BLaER1 treated with 17β-estradiol and CSF1 and Interleukin-3, amounts not matched to agents 10 nM and 100 nM (cell line): ENCODE measurements around the gene STXBP4.
A peak's percentile ranks its signal among the peaks of the same experiment; 100 is the strongest.

Experiments used
- H3K27ac ChIP-seq, 11 experiments: shearing (Covaris generic); formaldehyde crosslinking; 2 replicates each; pipeline ENCODE4 v1.8.1; 2022
- H3K27me3 ChIP-seq, 11 experiments: shearing (Covaris generic); formaldehyde crosslinking; 2 replicates each; pipeline ENCODE4 v1.8.1; 2022
- H3K36me3 ChIP-seq, 11 experiments: shearing (Covaris generic); formaldehyde crosslinking; 2 replicates each; pipeline ENCODE4 v1.8.1; 2022
- H3K4me1 ChIP-seq, 10 experiments: shearing (Covaris generic); formaldehyde crosslinking; 2 replicates each; pipeline ENCODE4 v1.8.1; 2022
- H3K4me2 ChIP-seq, 11 experiments: shearing (Covaris generic); formaldehyde crosslinking; 2 replicates each; pipeline ENCODE4 v1.8.1; 2022
- H3K4me3 ChIP-seq, 10 experiments: shearing (Covaris generic); formaldehyde crosslinking; 2 replicates each; pipeline ENCODE4 v1.8.1; 2022
- H3K9ac ChIP-seq, 11 experiments: shearing (Covaris generic); formaldehyde crosslinking; 2 replicates each; pipeline ENCODE4 v1.8.1; 2022
- H3K9me3 ChIP-seq, 11 experiments: shearing (Covaris generic); formaldehyde crosslinking; replicated peaks in 1 of 11; 2 replicates each; pipeline ENCODE4 v1.8.1; 2022
- H4K20me1 ChIP-seq, 11 experiments: shearing (Covaris generic); formaldehyde crosslinking; 2 replicates each; pipeline ENCODE4 v1.8.1; 2022
- Cebpa-rat ChIP-seq, 11 experiments: shearing (Covaris generic); IDR thresholded peaks; 2 replicates each; pipeline ENCODE4 v1.8.1; 2022

STXBP4 gene

DNA sequence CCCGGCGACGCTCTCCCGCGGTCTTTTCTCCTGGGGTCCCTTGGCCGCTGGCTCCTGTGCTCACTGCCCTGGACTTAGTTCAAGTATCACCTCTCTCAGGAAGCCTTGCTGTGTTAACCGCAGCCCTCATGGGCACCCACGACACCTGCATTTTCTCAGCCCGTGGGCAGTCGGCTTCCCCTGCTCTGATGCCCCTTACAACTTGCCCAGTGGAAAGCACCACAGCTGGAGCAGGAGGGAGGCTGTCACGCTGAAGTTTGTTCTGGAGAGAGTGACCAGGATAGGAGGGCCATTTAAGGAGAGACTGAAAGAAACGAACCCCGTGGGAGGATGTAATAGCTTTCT lies 395 bp downstream of the STXBP4 start:
- H3K4me3 ChIP-seq = peak overlapping the region; percentile 90 to 100 (median 95)
- H3K36me3 ChIP-seq = peaks cover 14 to 22% (median 19%) of the 10 kb centered on the region in 11 experiments
- peaks cover 21 to 37% (median 28%) of the 10 kb centered on the region in 10 experiments for H3K4me1 ChIP-seq
- H3K4me2 ChIP-seq = peak overlapping the region; percentile 82 to 92 (median 86)
- TF ChIP-seq Cebpa-rat (IDR thresholded peaks at IDR 0.05) = no peak
- H3K9me3 ChIP-seq = no peaks in the 10 kb centered on the region
- H3K27ac ChIP-seq = peak overlapping the region; percentile 73 to 89 (median 85)
- peak overlapping the region; percentile 86 to 96 (median 91) for H3K9ac ChIP-seq
- H4K20me1 ChIP-seq = peaks cover 0 to 12% (median 0%) of the 10 kb centered on the region in 11 experiments; a peak in 5 of 22 replicates
- no peaks in the 10 kb centered on the region for H3K27me3 ChIP-seq

DNA sequence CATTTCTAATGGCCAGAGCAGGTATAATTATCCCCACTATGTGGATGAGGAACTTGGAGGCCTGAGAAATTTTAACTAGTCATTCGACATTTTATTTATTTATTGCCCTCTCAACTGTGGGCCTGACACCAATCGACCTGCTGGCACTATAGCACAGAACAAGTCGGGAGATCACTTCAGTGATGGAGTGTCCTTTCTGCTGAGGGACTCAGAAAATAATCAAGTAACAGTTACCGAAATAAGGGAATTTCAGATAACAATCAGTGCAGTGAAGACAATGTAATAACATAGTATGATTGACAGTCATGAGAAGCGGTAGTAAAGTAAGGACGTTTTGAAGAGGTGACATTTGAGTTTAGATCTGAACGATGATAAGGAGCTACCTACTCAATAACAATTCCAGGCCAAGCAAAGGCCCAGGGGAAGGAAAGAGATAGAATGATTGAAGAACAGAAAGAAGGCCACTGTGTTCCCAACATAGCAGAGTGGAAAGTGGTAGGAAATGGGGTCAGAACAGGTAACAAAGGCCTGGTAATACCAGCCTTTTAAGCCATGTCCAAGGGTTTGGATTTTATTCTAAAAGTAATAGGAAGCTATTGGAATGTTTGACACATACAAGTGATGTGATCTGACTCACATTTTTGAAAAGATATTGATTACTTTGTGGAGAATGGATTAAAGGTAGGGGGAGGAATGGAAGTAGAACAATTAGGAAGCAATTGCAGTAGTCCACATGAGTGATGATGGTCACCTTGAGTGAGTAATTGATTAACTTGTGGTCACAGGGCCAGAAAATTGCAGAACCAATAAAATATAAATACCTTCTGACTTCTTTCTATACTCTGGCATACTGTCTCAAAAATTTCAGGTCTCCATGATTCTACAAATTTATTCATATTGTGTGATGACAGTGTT lies 1.4 kb downstream of the STXBP4 start:
- H3K9ac ChIP-seq = peak overlapping the region; percentile 86 to 96 (median 91)
- H3K36me3 ChIP-seq = peaks cover 4 to 12% (median 9%) of the 10 kb centered on the region in 11 experiments; a peak in 18 of 22 replicates
- peak overlapping the region; percentile 82 to 92 (median 86) for H3K4me2 ChIP-seq
- peaks cover 0 to 12% (median 0%) of the 10 kb centered on the region in 11 experiments; a peak in 5 of 22 replicates for H4K20me1 ChIP-seq
- no peaks in the 10 kb centered on the region for H3K27me3 ChIP-seq
- TF ChIP-seq Cebpa-rat (IDR thresholded peaks at IDR 0.05) = no peak
- peaks cover 21 to 37% (median 28%) of the 10 kb centered on the region in 10 experiments for H3K4me1 ChIP-seq
- peak overlapping the region; percentile 90 to 100 (median 95) for H3K4me3 ChIP-seq
- 0 out of 22 replicates have a peak, but pooled peaks cover 0 to 6% (median 0%) of the 10 kb centered on the region in 11 experiments for H3K9me3 ChIP-seq
- peak overlapping the region in 10 of 11 experiments; percentile 75 to 89 (median 86); a peak in 17 of 22 replicates for H3K27ac ChIP-seq

DNA sequence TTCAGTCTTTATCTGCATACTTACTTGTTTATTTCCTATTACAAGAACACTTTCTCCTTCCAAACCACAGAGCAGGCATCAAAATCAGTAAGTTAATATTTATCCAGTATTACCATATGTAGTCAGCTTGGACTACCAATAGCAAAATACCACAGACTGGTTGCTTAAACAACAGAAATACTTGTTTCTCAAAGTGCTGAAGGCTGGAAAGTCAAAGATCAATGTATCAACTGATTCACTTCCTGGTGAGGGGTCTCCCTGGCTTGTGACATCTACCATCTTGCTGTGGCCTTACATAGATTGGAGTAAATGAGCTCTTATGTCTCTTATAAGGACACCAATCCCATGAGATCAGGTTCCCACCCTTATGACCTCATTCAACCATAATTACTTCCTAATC lies 2.6 kb downstream of the STXBP4 start:
- no peak overlapping the region for H3K9ac ChIP-seq
- no peak overlapping the region for H3K4me3 ChIP-seq
- H3K4me1 ChIP-seq = peaks cover 21 to 34% (median 26%) of the 10 kb centered on the region in 10 experiments
- no peak overlapping the region for H3K4me2 ChIP-seq
- H3K27me3 ChIP-seq = no peaks in the 10 kb centered on the region
- no peak for TF ChIP-seq Cebpa-rat (IDR thresholded peaks at IDR 0.05)
- H3K27ac ChIP-seq = no peak overlapping the region
- H3K36me3 ChIP-seq = peaks cover 0 to 3% (median 0%) of the 10 kb centered on the region in 11 experiments; a peak in 3 of 22 replicates
- H4K20me1 ChIP-seq = peaks cover 0 to 12% (median 0%) of the 10 kb centered on the region in 11 experiments; a peak in 5 of 22 replicates
- peaks cover 0 to 7% (median 3%) of the 10 kb centered on the region in 11 experiments; a peak in 10 of 22 replicates for H3K9me3 ChIP-seq

DNA sequence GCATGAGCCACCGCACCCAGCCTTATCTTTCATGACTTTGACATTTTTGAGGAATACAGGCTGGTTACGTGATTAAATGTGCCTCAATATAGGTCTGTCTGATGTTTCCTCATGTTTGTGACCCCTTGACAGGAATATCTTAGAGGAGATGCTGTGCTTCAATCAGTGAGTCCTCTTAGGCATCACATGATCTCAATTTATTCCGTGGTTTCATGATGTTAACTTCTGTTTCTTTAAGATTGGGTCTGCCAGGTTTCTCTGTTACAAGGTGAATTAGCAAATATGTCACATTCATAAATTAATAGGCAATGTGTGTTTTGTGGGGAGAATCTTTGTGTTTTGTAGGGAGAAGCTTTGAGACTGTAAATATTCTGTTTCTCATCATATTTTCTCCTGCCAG lies 3.3 kb downstream of the STXBP4 start:
- TF ChIP-seq Cebpa-rat (IDR thresholded peaks at IDR 0.05) = no peak
- Histone ChIP-seq H4K20me1 (peaks cover 0 to 6% (median 0%) of the 10 kb centered on the region in 11 experiments; a peak in 5 of 22 replicates), H3K9ac (no peak overlapping the region), H3K9me3 (peaks cover 6 to 15% (median 10%) of the 10 kb centered on the region in 11 experiments; a peak in 18 of 22 replicates), H3K4me2 (no peak overlapping the region), H3K27ac (no peak overlapping the region), H3K27me3 (no peaks in the 10 kb centered on the region), H3K4me1 (peaks cover 16 to 26% (median 19%) of the 10 kb centered on the region in 10 experiments), H3K36me3 (peaks cover 3 to 10% (median 7%) of the 10 kb centered on the region in 11 experiments; a peak in 9 of 22 replicates), H3K4me3 (no peak overlapping the region)

DNA sequence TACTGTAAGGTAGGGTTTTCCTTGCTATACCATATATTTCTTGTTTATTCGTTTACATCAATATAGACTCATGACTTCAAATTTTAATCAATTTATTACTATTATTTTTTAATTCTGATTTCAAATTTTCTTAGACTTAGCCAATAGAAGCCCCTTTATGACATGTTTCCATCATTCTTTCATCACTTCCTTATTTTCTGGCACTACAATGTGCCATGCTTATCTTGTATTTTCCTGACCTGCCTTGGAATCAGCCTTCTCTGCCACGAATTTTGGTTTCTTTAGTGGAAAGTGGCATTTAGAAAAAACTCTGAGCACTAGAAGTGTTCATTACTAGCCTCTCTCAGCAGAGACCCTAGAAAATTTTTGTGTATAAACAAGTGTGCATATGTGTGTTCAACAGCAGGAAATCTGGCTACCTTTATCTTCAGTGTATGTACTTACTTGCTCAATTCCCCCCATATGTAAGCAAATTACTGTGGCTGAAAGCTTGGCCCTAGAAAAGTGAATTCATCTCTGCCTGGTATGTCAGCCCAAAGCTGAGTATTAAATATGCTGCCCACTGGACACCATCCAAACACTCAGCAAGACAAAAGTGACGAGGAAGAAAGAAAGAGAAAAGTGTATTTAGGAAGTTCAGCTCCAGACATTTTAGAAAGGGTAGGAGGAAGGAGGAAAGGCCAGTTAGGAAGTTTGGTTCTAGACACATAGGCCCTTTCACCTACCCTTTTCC lies 4.0 kb downstream of the STXBP4 start:
- Histone ChIP-seq H4K20me1 (peaks cover 0 to 4% (median 0%) of the 10 kb centered on the region in 11 experiments; a peak in 1 of 22 replicates), H3K9ac (no peak overlapping the region), H3K4me1 (peaks cover 12 to 22% (median 14%) of the 10 kb centered on the region in 10 experiments; a peak in 19 of 20 replicates), H3K36me3 (peaks cover 3 to 14% (median 9%) of the 10 kb centered on the region in 11 experiments; a peak in 9 of 22 replicates), H3K27ac (no peak overlapping the region), H3K4me3 (no peak overlapping the region), H3K9me3 (peaks cover 7 to 18% (median 13%) of the 10 kb centered on the region in 11 experiments; a peak in 18 of 22 replicates), H3K27me3 (no peaks in the 10 kb centered on the region), H3K4me2 (no peak overlapping the region)
- no peak for TF ChIP-seq Cebpa-rat (IDR thresholded peaks at IDR 0.05)

DNA sequence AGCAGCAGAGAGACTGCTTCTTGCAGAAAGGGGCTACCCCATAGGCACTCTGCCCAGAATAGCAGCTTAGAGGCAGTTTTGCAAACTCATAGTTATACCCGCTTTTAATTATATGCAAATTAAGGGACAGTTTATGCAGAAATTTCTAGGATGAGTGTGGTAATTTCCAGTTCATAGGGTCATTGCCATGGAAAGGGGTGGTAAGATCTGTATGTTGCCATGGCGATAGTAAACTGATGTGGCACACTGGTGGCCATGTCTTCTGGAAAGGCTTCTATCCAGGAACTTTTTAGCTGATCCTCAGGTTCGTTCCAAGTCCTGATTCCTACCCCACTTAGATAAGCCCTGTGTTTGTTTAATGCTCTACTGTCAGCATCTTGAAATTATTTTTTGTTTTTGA lies 6.2 kb downstream of the STXBP4 start:
- H4K20me1 ChIP-seq = peaks cover 0 to 4% (median 0%) of the 10 kb centered on the region in 11 experiments; a peak in 1 of 22 replicates
- H3K36me3 ChIP-seq = peaks cover 4 to 23% (median 10%) of the 10 kb centered on the region in 11 experiments; a peak in 11 of 22 replicates
- H3K9me3 ChIP-seq = peaks cover 14 to 27% (median 22%) of the 10 kb centered on the region in 11 experiments
- no peak overlapping the region for H3K9ac ChIP-seq
- no peak overlapping the region for H3K27ac ChIP-seq
- no peak overlapping the region for H3K4me3 ChIP-seq
- no peak for TF ChIP-seq Cebpa-rat (IDR thresholded peaks at IDR 0.05)
- H3K27me3 ChIP-seq = no peaks in the 10 kb centered on the region
- peaks cover 6 to 16% (median 8%) of the 10 kb centered on the region in 10 experiments; a peak in 19 of 20 replicates for H3K4me1 ChIP-seq
- no peak overlapping the region for H3K4me2 ChIP-seq

DNA sequence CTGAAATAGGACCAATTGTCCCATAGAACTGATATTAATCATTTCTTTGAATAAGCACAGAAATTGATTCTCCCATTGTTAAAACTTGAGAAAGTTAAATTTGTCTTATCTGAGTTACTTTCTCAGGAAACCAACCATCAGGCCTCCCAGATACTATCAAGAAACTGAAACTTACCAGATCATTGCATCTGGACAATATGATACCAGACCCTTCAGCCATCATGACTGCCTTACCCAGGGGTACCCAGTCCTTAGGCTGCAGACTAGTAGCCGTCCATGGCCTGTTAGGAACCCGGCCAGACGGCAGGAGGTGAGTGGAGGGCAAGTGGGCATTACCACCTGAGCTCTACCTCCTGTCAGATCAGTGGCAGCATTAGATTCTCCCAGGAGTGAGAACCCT lies 7.8 kb downstream of the STXBP4 start:
- Histone ChIP-seq H3K27ac (no peak overlapping the region), H3K9ac (no peak overlapping the region), H3K9me3 (peaks cover 27 to 43% (median 36%) of the 10 kb centered on the region in 11 experiments), H3K4me1 (peaks cover 0 to 8% (median 0%) of the 10 kb centered on the region in 10 experiments; a peak in 1 of 20 replicates), H4K20me1 (peaks cover 0 to 4% (median 0%) of the 10 kb centered on the region in 11 experiments; a peak in 1 of 22 replicates), H3K27me3 (no peaks in the 10 kb centered on the region), H3K4me2 (no peak overlapping the region), H3K4me3 (no peak overlapping the region), H3K36me3 (peaks cover 9 to 35% (median 16%) of the 10 kb centered on the region in 11 experiments; a peak in 15 of 22 replicates)
- no peak for TF ChIP-seq Cebpa-rat (IDR thresholded peaks at IDR 0.05)

DNA sequence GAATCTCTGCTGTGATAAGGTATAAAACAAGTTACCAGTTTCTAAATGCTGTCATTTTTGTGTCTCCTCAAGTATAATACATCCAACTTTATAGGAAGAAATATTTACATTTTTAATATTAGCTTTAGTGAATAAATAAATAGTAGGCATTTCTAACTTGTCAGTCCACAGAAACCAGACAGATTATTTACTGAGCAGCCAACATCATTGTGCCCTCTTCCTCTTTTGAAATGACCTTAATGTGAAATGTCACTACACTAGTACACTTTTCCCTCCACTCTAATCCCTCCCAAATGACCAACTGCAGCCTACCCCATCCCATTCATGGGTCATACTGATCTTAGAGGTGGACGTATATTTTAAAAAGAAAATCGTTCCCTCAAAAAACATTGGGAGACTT lies 9.2 kb downstream of the STXBP4 start:
- TF ChIP-seq Cebpa-rat (IDR thresholded peaks at IDR 0.05) = no peak
- Histone ChIP-seq H3K4me1 (peaks cover 0 to 4% (median 0%) of the 10 kb centered on the region in 10 experiments; a peak in 1 of 20 replicates), H3K9ac (no peak overlapping the region), H3K27me3 (no peaks in the 10 kb centered on the region), H3K9me3 (peaks cover 27 to 43% (median 36%) of the 10 kb centered on the region in 11 experiments), H3K4me2 (no peak overlapping the region), H3K27ac (no peak overlapping the region), H3K36me3 (peaks cover 9 to 35% (median 16%) of the 10 kb centered on the region in 11 experiments; a peak in 15 of 22 replicates), H4K20me1 (peaks cover 0 to 4% (median 0%) of the 10 kb centered on the region in 11 experiments; a peak in 1 of 22 replicates), H3K4me3 (no peak overlapping the region)
